GM21737 (cell line): ENCODE results near the gene CALB2.

Experiments used
- ATAC-seq: cut with Tn5 transposase; IDR thresholded peaks from one replicate; pipeline ENCODE4 v1.9.1; 2021; ENCODE audit warnings: mild to moderate bottlenecking, moderate library complexity; ENCODE audit not compliant: unreplicated experiment

The CALB2 gene

GRCh38 chr16:71426069-71426879, 67.8 kb downstream of the CALB2 start:
- no peak for ATAC-seq

- no peak for ATAC-seq
These were observed 68.5 kb downstream of the CALB2 start for GRCh38 chr16:71426880-71427615.

- ATAC-seq = no peak
These were observed 69.9 kb downstream of the CALB2 start for GRCh38 chr16:71428385-71428784.

- ATAC-seq = no peak
These were observed 70.4 kb downstream of the CALB2 start for GRCh38 chr16:71428883-71429282.

- no peak for ATAC-seq
These were observed 71.1 kb downstream of the CALB2 start for GRCh38 chr16:71429581-71429980.

GRCh38 chr16:71430744-71431143, 72.2 kb downstream of the CALB2 start:
- ATAC-seq = no peak

GRCh38 chr16:71431176-71431575, 72.7 kb downstream of the CALB2 start:
- no peak for ATAC-seq

- no peak for ATAC-seq
These were observed 73.5 kb downstream of the CALB2 start for GRCh38 chr16:71431991-71432390.

GRCh38 chr16:71432906-71433305, 74.4 kb downstream of the CALB2 start:
- ATAC-seq = no peak

- no peak for ATAC-seq
These were observed 78.0 kb downstream of the CALB2 start for GRCh38 chr16:71436473-71436872.

GRCh38 chr16:71439523-71439922, 81.0 kb downstream of the CALB2 start:
- no peak for ATAC-seq
